DMS153 treated with DMSO at 0.1 percent for 48 hours (cell line): ENCODE measurements around the gene UACA.
"Not testable (repeated sequence)": the region's sequence is repeated elsewhere in the genome, so short reads cannot be mapped to it uniquely, and the experiment has no call there.

Source experiments
- DNase-seq: peaks from one replicate; lab custom pipeline; 2025; ENCODE audit not compliant: unreplicated experiment; lab: John Stamatoyannopoulos, UW

The UACA gene

GRCh38 chr15:70753101-70753829 is 10.1 kb downstream of the UACA start:
- DNase-seq: no peak

- DNase-seq: no peak
These were observed 11.1 kb downstream of the UACA start for GRCh38 chr15:70752193-70752635.

- no peak for DNase-seq
These were observed 13.0 kb downstream of the UACA start for GRCh38 chr15:70750203-70750869.

- DNase-seq: no peak
These were observed 15.0 kb downstream of the UACA start for GRCh38 chr15:70748281-70748747.

DNA sequence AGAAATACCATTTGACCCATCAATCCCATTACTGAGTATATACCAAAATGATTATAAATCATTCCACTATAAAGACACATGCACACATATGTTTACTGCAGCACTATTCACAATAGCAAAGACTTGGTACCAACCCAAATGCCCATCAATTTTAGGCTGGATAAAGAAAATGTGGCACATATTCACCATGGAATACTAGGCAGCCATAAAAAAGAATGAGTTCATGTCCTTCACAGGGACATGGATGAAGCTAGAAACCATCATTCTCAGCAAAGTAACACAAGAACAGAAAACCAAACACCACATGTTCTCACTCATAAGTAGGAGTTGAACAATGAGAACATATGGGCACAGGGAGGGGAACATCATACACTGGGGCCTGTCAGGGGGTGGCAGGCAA is 16.8 kb downstream of the UACA start:
- not testable (repeated sequence) for DNase-seq

DNA sequence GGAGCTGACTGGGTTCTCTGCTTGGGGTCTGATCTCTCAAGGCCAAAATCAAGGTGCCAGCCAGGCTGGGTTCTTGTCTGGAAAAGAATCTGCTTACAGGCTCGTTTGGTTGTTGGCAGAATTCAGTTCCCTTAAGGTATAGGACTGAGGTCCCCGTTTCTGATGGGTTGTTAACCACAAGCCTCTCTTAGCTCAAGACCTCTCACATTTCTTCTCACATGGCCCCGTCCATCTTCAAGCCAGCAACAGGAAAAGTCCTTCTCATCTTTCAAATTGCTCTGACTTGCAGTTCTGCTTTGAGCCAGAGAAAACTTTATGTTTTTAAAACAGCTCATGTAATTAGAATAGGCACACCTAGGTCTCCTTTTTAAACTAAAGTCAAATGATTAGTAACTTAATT is 20.4 kb downstream of the UACA start:
- no peak for DNase-seq

DNA sequence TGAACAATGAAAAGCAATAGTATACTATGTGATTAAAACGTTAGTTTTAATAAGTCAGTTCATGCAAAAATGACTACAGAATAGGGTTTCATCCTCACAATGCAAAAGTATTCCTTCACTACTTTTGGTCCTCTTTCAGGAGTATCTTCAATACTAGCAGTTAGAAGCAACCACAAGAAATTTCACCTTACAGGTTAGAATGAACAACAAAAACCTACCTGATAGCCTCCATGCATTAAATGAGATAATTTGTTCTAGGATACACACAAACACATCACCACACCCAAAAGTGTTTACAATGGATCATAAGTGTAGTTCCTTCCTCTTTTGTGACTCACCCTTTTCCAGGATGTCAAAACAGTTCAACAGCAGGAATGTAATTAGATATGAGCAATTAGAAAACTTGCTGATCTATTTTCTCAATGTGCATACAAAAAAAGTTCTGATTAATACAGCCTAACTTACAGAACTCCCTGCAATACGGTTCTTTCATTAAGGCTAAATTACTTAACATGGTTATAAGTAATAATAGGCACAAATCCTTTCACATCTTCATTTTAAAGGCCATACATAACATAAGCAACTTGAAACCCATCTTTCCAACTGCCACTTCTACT is 21.6 kb downstream of the UACA start:
- no peak for DNase-seq

GRCh38 chr15:70741107-70741531 is 22.2 kb downstream of the UACA start:
- no peak for DNase-seq

- DNase-seq: not testable (repeated sequence)
These were observed 28.3 kb downstream of the UACA start for GRCh38 chr15:70735040-70735439.

- DNase-seq: no peak
These were observed 34.2 kb downstream of the UACA start for GRCh38 chr15:70729164-70729563.

- DNase-seq: no peak
These were observed 36.6 kb downstream of the UACA start for GRCh38 chr15:70726753-70727152.

- DNase-seq: no peak
These were observed 39.4 kb downstream of the UACA start for GRCh38 chr15:70723927-70724326.

GRCh38 chr15:70723122-70723422 is 40.3 kb downstream of the UACA start:
- no peak for DNase-seq

DNA sequence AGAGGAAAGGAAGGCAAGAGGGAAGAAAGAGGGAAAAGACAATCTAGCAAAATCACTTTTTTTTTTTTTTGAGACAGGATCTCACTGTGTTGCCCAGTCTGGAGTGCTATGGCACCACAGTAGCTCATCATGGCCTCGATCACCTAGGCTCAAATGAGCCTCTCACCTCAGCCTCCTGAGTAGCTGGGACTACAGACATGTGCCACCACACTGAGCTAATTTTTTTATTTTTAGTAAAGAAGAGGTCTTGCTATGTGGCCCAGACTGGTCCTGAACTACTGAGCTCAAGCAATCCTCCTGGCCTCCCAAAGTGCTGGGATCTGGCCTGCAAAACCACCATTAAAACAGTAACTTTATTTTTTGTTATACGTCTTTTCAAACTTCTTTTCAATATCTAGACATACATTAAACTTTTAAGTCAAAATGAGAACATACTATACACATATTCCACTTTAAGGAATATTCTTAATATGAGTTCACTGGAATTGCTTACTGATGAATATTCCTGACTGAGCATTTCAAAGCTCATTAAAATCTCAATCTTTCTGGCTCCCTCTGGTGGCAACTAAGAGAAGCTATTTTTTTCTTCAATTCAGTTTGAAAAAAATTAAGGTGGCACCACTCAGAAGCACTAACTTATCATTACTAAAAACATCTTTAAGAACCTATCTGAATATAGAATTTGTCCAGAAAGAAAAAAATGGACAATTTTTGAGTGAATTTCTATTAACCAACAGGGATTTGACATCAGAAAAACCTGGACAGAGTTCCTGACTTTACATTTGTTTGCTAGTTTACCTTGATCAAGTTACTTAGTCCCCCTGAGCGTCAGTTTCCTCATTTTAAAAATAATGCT is 40.9 kb downstream of the UACA start:
- peak; percentile 10 for DNase-seq

DNA sequence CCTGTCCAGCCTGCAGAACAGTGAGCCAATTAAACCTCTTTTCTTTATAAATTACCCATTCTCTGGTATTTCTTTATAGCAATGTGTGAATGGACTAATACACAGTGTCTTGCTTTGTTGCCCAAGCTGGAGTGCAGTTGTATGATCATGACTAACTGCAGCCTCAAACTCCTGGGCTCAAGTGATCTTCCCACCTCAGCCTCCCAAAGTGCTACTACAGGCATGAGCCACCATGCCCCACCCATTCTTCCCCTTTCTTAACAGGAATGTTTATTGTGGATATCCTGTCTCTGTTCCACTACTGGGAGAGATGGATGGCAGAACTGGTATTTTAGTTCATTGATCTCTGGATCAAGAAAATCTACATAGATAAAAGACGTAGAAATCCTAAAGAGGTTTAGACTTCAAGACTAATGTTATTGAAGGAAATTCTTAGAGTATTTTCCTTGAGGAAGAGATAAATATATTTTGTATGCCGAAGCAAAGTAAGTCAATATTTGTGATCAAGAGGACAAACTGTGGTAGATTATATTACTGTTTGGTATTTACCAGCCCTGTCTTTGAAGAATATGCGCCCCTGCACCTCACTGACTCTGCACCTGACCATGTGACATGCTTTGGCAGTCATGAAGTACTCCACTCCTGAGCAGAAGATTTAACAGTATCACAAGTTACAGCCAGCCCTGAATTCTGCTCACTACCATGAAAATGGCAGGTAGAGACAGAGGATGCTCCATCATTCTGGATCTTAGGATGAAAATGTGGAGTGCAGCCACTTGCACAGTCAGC is 42.9 kb downstream of the UACA start:
- no peak for DNase-seq

GRCh38 chr15:70717237-70717793 is 46.0 kb downstream of the UACA start:
- DNase-seq: no peak

DNA sequence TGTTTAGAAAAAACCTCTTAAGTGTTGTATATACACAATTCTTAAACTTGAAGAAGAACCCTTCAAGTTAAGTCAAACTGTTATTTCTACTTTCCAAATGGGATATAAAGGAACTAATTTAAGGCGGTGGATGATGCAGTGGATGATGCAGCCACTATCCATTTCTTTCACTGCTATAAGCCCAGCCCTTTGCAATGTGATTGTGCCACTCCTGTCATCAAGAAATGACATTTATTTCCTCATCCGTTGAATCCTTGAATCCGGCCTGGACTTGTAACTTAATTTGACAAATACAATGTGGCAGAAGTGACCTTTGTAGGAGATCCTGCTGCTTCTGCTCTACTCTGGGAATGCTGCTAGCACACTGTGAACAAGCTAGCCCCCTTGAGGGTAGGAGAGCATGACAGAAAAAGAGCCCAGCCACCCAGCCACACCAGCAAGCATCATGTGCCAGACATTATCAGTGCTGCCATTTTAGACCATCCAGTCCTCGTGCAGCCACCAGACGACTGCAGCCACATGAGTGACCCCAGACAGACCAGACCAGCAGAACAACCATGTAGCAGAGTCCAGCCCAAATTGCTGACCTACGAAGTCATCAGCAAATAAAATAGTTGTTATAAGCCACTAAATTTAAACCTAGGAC is 47.4 kb downstream of the UACA start:
- no peak for DNase-seq

- no peak for DNase-seq
These were observed 48.8 kb downstream of the UACA start for GRCh38 chr15:70714565-70714964.

DNA sequence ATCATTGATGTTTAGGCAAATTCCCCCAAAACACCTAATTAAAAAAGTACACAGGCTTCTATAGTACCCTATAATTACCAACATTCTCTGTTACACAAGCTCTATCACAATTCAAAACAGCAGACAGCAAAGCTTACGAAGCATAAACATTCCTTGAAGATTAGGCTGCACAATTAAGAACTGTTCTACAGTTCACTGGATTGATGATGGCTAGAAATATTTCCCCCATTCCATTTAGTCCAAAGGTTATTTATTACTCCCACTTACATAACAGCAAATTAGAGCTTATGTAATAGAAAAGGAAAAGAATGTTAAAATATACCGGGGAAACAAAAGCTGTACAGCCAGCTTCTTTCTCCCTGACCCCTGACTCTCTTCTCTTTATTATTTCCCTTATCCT is 49.3 kb downstream of the UACA start:
- DNase-seq: no peak

GRCh38 chr15:70712271-70712670 is 51.1 kb downstream of the UACA start:
- DNase-seq: no peak
